Chondrocyte (in vitro differentiated cells): Measurements from ENCODE around the gene PROCA1. TPM values are rescaled to one million over a fixed set of nuclear protein-coding genes. Genes with fewer than 3 reads are reported as not detected.
A peak's percentile ranks its signal among the peaks of the same experiment; 100 is the strongest.

Experiments
- DNase-seq: peaks from one replicate; pipeline ENCODE4 v3.0.0; 2021; ENCODE audit warnings: mixed read lengths, low spot score
- H3K27ac Mint-ChIP-seq: one replicate; pipeline ENCODE4 v1.8.0; 2021; ENCODE audit warnings: mild to moderate bottlenecking, moderate library complexity, mixed read lengths; ENCODE audit not compliant: unreplicated experiment
- H3K27me3 Mint-ChIP-seq: 2 replicates; pipeline ENCODE4 v1.8.0; 2021; ENCODE audit warnings: low read depth, mixed read lengths
- H3K36me3 Mint-ChIP-seq: 2 replicates; pipeline ENCODE4 v1.8.0; 2021; ENCODE audit warnings: low read depth, mixed read lengths
- H3K4me1 Mint-ChIP-seq: 2 replicates; pipeline ENCODE4 v1.8.0; 2021; ENCODE audit warnings: low read depth, mild to moderate bottlenecking, mixed read lengths
- H3K4me3 Mint-ChIP-seq: one replicate; pipeline ENCODE4 v1.8.0; 2021; ENCODE audit warnings: mild to moderate bottlenecking, moderate library complexity, mixed read lengths; ENCODE audit not compliant: unreplicated experiment
- H3K9me3 Mint-ChIP-seq: 2 replicates; pipeline ENCODE4 v1.8.0; 2021; ENCODE audit warnings: low read depth, mixed read lengths
- total RNA-seq: library from RNA; stranded (reverse); gene quantifications from 3 replicates; pipeline ENCODE4 v1.2.1, GENCODE V29; 2021
- TF ChIP-seq, protein P1 (sequence below): fragments of 200-600 bp; sonication (generic); IDR thresholded peaks from 2 replicates; pipeline ENCODE4 v1.5.0; 2021; ENCODE audit warnings: antibody characterized with exemption, mild to moderate bottlenecking, moderate library complexity

The PROCA1 gene
- total RNA-seq, 1 donor from 2014 or later = 2.0 TPM

DNA sequence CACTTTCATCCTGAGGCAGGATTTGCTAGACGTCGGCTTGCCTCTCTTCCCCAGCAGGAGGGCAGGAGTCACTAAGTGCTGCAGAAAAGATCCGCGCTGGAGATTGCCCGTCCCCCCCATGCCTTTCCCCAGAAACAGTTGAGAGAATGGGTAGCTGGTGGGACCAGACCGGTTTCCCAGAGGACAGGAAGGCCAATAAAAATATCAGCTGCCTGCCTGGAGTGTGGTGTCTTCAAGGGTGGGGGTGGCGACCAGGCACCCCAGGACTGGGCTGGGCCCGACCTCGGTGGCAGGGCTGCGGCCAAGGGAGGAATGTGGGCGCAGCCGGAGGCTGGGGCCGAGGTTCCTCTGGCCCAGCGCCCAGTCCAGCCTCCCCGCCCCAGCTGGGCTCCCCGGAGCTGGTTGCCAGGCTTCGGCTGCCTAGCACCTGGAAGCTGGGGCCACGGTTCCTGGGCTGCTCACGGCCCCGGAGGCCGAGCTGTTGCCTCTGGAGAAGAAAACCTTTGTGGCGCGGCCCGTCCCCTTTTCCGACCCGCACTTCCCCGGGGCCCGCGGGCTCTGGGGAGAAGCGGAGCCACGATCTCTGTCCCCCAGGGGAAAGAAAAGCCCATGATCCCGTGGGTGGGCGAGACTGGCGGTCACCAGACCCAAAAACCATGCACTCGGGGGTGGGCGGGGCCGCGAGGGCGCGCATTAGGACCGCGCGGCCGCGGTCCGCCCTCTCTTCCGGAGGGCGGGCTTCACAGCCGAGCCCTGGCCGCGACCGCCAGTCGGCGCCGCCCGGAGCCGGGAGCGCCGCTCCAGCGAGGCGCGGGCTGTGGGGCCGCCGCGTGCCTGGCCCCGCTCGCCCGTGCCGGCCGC lies 31.8 kb upstream of the PROCA1 start, which contains the start of gene TRAF4:
TSS of gene TRAF4 (plus strand) at position 769 of the 861 bp plus-strand sequence. CDS start 102 bp downstream, outside the sequence.
- H3K36me3 Mint-ChIP-seq = peaks cover 3% of the 10 kb centered on the region
- no peaks in the 10 kb centered on the region for H3K27me3 Mint-ChIP-seq
- H3K9me3 Mint-ChIP-seq = no peaks in the 10 kb centered on the region
- peak within 1 kb of the TSS; percentile 96 for H3K27ac Mint-ChIP-seq
- DNase-seq = peak; percentile 95
- H3K4me1 Mint-ChIP-seq = peaks cover 27% of the 10 kb centered on the region
- H3K4me3 Mint-ChIP-seq = peak within 1 kb of the TSS; percentile 89
- TF ChIP-seq, protein P1, sequence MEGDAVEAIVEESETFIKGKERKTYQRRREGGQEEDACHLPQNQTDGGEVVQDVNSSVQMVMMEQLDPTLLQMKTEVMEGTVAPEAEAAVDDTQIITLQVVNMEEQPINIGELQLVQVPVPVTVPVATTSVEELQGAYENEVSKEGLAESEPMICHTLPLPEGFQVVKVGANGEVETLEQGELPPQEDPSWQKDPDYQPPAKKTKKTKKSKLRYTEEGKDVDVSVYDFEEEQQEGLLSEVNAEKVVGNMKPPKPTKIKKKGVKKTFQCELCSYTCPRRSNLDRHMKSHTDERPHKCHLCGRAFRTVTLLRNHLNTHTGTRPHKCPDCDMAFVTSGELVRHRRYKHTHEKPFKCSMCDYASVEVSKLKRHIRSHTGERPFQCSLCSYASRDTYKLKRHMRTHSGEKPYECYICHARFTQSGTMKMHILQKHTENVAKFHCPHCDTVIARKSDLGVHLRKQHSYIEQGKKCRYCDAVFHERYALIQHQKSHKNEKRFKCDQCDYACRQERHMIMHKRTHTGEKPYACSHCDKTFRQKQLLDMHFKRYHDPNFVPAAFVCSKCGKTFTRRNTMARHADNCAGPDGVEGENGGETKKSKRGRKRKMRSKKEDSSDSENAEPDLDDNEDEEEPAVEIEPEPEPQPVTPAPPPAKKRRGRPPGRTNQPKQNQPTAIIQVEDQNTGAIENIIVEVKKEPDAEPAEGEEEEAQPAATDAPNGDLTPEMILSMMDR = peak; percentile 29

DNA sequence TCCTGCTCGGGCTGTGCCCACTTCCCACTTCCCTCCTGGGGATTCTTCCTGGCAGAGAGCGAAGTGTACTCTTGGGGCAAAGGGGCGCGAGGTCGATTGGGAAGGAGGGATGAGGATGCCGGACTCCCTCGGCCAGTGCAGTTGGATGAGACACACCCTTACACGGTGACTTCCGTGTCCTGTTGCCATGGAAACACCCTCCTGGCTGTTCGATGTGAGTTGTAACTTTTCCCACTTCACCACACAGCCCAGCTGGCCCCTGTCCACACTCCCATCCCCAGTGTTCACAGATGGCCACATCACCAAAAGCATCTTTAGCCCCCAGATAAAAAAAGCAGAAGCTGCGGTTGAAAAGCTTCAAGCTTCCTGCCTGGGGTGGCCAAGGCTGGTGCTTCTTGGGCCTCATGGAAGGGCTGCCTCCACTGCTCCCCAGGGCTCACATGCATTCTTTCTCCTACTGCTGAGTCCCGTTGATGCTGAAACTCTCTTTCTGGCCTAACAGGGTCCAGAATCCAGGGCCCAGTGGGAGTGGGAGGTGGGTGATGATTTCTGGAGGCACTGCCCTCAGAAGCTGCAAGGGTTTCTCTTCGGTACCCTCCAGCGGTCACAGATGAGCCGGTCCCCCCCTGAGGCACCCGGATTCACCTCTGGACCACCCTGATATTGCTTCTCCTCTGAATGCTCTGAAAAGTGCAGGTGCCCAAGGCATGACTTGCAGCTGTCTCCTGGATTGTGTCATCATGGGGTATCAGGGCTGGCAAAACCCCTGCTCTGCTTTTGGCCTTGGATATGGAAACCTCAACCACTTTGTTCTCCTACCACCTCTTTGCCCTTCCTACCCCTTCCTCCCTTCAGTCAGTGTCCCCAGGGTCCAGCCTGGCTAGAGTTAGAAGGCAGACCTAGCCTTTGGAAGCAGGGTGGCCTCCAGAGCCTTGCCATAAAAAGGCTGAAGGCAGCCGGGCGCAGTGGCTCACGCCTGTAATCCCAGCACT lies 30.0 kb upstream of the PROCA1 start:
- peak; percentile 77 for DNase-seq
- H3K27ac Mint-ChIP-seq = no peak overlapping the region
- TF ChIP-seq, protein P1 = no peak
- H3K4me1 Mint-ChIP-seq = peaks cover 21% of the 10 kb centered on the region
- no peaks in the 10 kb centered on the region for H3K27me3 Mint-ChIP-seq
- H3K9me3 Mint-ChIP-seq = no peaks in the 10 kb centered on the region
- H3K36me3 Mint-ChIP-seq = no peaks in the 10 kb centered on the region
- no peak overlapping the region for H3K4me3 Mint-ChIP-seq

DNA sequence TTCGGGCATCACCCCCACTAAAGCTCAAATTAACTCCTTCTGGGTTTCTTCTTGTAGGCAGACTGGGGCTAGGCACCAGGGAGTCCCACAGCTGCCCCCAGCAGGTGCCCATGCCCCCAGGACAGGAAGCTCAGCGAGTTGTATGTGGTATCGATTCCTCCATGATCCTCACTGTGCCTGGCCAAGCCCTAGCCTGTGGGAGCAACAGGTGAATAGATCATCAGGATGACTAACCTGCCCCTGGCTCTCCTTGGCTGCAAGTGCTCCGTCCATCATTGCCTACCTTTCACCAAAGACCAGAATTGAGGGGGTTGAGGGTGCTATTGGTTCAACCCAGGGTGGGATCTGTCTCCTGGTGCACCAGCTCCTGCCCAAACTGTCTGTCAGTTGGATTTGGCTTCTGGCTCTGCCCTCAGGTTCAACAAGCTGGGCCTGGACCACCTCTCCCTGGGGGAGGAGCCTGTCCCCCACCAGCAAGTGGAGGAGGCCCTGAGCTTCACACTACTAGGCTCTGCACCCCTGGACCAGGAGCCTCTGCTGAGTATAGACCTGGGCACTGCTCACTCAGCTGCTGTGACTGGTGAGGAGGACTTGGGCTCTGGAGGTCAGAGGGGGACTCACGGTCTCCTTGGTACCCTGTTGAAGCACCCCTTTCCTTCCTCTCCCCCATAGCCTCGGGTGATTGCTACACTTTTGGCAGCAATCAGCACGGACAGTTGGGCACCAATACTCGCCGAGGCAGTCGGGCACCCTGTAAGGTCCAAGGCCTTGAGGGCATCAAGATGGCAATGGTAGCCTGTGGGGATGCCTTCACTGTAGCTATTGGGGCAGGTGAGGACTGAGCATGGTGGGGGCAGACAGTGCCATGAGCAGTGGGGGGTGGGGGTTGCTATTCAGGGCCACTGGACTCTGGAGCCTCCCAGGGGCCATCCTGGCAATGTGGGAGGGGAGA lies 29.0 kb upstream of the PROCA1 start:
- H3K27ac Mint-ChIP-seq = no peak overlapping the region
- no peaks in the 10 kb centered on the region for H3K36me3 Mint-ChIP-seq

GRCh38 chr17:28738680-28739384 lies 27.1 kb upstream of the PROCA1 start:
- TF ChIP-seq, protein P1 = no peak
- Mint-ChIP-seq H3K27ac (no peak overlapping the region), H3K4me1 (peaks cover 6% of the 10 kb centered on the region)

More for the DNA sequence above, 29.0 kb upstream of the PROCA1 start:
- no peaks in the 10 kb centered on the region for H3K27me3 Mint-ChIP-seq
- peaks cover 11% of the 10 kb centered on the region for H3K4me1 Mint-ChIP-seq
- peak; percentile 82 for DNase-seq
- H3K9me3 Mint-ChIP-seq = no peaks in the 10 kb centered on the region
- TF ChIP-seq, protein P1 = no peak
- no peak overlapping the region for H3K4me3 Mint-ChIP-seq

More at GRCh38 chr17:28738680-28739384, 27.1 kb upstream of the PROCA1 start:
- no peaks in the 10 kb centered on the region for H3K27me3 Mint-ChIP-seq
- no peaks in the 10 kb centered on the region for H3K36me3 Mint-ChIP-seq
- no peak overlapping the region for H3K4me3 Mint-ChIP-seq
- H3K9me3 Mint-ChIP-seq = no peaks in the 10 kb centered on the region
- DNase-seq = peak; percentile 77
